ENCODE measurements around the gene APOL2.
"Not testable (repeated sequence)": the region's sequence is repeated elsewhere in the genome, so short reads cannot be mapped to it uniquely, and the experiment has no call there.

Gene APOL2

DNA sequence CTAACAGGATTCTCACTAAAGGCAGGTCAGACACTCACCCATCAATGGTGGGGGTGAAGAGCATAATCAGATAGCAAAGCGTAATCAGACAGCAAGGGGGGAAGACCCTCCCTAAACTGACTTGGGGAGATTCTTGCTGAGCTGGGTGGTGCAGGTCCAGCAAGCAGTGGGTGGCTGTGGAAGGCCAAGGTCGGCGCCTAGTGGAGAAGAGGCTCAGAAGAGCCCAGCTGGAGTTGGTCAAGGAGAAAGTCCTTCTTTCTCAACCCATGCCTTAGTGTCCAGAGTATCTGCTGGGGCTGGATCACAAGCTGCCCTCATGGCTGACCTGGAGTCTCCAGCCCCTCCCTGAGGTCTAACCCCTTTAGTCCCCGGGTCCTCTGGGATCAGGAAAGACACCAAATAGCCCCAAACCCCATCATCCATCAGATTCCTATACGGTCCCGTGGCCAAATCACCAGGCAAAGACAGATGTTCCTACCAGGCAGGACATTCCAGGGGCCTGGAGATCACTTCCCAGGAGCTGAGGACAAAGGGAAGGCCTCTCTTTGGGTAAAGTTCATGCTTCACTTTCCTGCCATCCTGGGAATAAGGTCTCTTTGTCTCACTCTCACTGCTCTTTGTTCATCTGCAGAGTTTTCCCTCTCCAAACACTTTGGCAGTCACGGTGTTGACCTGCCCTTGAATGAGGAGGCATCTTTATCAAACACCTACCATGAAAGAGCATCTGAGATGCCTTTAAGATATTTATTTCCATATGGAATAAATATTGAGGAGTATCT is 24.7 kb upstream of the APOL2 start:
- H3K4me3 ChIP-seq (ENCODE audit: low read depth, low read length); DNase-seq (ENCODE audit: low read depth): not testable (repeated sequence)

DNA sequence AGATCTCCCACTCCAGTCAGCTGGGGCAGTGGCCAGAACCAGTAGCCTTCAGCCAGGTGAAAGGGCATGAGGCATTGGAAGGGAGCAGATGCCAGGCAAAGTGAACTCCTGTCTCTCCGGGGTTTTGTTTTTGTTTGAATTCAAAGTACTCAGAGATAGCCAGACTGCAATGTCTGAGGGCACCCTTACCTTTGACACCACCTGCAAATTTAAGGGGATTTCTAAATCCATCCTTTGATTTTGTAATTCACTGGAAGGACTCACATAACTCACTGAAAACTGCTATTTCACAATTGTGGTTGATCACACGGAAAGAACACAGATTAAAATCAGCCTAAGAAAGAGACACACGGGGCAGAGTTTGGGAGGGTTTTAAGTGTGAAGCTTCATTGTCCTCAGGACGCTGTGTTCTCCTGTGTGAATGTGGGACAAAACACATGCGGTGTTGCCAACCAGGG is 23.9 kb upstream of the APOL2 start:
- H3K4me3 ChIP-seq (ENCODE audit: low read depth, low read length); DNase-seq (ENCODE audit: low read depth): not testable (repeated sequence)

DNA sequence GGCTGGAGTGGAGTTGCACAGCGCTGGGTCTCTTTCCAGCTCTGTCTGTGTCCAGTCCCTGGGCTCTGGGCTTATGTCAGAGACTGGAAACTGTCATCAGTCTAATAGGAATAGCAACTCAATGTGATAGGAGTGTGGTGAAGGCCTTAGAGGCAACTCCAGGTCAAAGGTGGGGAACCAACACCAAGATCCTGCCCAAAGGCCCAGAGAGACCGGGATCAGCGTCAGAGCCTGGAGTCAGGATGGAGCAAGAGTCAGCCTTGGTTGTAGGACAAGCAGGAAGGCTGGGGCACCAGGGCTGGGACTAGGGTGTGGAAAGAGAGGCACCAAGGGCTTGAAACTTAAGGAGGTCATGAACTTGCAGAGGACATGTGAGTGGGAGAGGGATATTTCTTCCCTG is 23.0 kb upstream of the APOL2 start:
- DNase-seq (ENCODE audit: low read depth) = not testable (repeated sequence)

DNA sequence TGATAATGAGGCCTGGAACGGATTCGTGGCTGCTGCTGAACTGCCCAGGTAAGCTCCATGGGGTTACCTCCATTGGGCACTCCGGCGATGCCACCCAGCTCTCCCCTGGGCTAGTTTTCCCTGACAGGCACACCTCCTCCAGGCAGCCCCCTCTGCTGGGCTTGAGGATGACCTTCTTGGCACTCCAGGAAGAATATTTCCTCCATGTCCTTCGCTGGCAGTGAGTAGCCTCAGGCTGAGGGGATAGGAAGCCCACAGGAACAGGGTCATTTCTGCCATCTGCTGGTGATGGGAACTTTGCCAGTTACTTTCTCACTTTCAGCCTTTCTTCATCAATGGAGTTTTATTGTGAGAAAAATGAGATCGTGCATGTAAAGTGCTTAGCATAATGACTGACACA is 22.3 kb upstream of the APOL2 start:
- not testable (repeated sequence) for DNase-seq (ENCODE audit: low read depth); H3K4me3 ChIP-seq (ENCODE audit: low read depth, low read length)

More for the DNA sequence above, 23.0 kb upstream of the APOL2 start:
- not testable (repeated sequence) for H3K4me3 ChIP-seq (ENCODE audit: low read depth, low read length)

DNA sequence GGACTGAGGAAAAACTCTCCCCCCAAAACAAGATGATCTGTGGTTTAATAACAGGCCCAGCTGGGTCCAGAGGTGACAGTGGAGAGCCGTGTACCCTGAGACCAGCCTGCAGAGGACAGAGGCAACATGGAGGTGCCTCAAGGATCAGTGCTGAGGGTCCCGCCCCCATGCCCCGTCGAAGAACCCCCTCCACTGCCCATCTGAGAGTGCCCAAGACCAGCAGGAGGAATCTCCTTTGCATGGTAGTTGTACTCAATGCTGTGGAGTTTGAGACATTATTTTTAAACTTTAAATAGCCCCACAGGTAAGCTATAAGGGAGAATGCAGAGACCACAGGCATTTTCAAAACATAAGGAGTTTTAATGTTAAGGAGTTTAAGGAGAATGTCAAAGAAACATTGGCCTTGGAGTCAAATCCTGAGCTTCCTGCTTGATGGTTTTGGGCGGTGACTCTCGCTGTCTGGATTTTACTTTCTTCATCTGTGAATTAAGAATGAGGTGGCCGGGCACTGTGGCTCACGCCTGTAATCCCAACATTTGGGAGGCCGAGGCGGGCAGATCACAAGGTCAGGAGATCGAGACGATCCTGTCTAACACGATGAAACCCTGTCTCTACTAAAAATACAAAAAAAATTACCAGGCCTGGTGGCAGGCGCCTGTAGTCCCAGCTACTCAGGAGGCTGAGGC is 20.4 kb upstream of the APOL2 start:
- no peak overlapping the region for H3K4me3 ChIP-seq (ENCODE audit: low read depth, low read length)
- no peak for DNase-seq (ENCODE audit: low read depth)

DNA sequence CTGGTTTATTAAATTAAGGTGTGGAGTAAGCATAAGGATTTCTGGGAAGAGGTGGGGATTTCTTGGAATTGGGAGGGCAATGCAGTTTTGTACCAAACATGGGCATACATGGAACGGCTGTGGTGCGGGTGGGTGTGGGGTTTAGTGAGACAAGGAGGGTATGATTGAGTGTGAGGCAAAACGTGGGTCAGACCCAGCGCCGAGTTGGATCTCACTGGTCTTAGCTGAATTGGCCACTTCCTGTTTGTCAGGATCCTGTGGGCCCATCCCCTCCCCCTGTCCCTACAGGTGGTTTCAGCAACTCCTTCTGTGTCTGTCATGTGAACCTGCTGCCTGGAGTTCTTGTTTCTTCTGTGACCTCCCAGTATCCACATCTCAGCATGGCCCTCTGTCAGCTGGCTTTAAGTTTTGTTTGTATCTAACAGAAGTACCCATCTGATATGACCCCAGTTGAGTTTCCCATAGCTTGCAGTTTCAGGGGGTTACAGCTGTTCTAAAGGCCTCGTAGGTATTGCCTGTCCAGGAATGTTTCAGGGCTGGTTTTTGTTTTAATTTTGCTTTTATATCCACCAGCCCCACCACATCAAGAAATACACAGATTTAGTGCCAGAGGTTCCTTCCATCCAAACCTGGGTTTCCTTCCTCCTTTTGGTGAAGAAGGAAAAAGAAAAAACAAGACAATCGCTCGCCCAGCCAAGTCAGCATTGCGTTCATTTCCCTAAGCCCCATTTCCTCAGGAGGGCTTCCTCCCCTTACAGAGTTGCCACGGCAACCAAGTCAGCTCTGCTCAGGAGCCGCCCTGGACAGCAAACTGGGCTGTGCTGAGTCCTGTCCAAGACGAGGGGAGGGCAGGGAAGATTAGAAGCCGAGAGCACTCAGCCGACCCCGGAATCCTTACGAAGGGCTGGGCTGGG is 19.6 kb upstream of the APOL2 start:
- no peak overlapping the region for H3K4me3 ChIP-seq (ENCODE audit: low read depth, low read length)
- no peak for DNase-seq (ENCODE audit: low read depth)

DNA sequence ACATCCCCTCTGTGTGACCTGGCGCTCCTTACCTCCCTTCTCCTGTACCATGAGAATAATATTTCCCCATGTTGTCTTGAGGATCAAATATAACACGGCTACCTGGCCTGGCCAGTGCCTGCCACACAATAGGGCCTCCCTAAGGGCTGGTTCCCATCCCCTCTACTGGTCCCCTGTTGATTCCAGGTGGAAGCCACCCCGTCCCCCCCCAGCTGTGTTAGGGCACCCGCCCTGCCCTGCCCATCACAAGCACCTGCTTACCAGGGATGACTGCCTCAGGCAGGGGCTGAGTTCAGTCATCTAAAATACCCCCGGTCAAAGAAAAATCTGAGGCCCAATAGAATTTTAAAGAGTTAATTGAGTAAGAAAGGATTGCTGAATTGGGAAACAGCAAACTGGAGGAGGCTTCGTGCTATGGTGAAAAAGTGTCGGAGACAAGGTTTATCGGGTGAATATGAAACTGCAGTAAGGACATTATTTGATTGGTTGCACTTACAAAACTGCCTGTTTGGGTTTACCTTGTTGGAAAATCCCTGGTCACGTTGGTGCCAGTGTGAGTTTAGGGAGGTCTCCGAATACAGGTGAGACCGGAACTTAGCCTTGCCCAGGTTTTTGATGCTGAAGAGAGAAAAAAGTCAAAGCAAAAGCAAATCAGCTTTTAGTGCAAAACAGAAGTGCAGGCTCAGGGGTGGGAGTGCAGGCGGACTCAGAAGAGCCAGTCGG is 18.8 kb upstream of the APOL2 start:
- H3K4me3 ChIP-seq (ENCODE audit: low read depth, low read length) = no peak overlapping the region
- no peak for DNase-seq (ENCODE audit: low read depth)

DNA sequence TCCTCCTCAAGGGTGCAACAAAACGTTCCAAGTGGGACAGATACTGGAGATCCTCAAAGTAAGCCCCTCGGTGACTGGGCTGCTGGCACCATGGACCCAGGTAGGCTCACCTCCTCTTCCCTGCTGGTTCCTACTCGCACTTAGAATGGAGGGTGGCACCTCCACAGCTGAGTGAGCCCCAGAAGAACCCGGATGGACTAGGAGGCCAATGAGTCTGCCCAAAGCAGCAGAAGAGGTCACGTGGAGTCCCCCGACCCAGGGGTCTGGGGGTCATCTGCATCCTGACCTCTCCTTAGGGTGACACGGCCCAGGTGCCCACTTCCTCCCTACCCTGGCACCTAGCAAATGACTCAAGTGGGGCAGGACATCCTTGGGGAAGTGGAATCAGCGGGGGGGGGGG is 18.0 kb upstream of the APOL2 start:
- no peak for DNase-seq (ENCODE audit: low read depth)
- H3K4me3 ChIP-seq (ENCODE audit: low read depth, low read length) = no peak overlapping the region

DNA sequence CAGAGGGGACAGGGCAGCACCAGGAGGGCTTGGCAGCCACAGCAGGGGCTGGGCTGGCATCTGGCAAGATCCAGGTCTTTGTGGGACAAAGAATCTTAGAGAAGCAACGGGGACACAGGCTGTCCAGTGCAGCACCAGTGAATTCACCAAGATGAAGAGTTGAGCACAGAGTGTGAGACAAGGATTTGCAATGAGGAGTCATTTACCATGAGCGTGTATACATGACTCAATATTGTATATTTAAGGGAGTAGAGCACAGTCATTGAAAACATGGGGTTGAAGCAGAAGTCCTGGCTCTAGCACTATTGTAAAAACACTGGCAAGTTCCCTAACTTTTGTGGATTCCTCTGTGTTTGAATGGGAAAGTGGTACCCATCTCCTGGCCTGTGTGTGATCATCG is 17.2 kb upstream of the APOL2 start:
- H3K4me3 ChIP-seq (ENCODE audit: low read depth, low read length) = no peak overlapping the region
- no peak for DNase-seq (ENCODE audit: low read depth)

DNA sequence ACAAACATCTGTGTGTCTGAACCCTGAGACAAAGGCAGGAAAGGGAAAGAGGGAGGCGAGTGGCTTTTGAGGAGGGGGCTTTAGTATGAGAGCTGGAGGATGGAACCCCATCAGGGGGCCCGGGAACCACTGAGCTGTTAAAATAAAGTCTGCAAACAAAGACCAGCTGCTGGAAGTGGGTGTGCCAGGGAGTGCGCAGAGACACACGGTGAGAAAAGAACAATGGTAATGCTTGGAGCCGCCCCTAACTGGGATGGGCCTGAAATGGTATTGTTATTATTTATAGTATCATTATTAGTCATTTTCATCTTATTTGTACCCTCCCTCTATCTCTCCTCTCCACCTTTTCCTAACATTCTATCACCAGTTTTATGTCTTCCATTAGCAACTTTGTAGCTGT is 16.2 kb upstream of the APOL2 start:
- not testable (repeated sequence) for DNase-seq (ENCODE audit: low read depth)

DNA sequence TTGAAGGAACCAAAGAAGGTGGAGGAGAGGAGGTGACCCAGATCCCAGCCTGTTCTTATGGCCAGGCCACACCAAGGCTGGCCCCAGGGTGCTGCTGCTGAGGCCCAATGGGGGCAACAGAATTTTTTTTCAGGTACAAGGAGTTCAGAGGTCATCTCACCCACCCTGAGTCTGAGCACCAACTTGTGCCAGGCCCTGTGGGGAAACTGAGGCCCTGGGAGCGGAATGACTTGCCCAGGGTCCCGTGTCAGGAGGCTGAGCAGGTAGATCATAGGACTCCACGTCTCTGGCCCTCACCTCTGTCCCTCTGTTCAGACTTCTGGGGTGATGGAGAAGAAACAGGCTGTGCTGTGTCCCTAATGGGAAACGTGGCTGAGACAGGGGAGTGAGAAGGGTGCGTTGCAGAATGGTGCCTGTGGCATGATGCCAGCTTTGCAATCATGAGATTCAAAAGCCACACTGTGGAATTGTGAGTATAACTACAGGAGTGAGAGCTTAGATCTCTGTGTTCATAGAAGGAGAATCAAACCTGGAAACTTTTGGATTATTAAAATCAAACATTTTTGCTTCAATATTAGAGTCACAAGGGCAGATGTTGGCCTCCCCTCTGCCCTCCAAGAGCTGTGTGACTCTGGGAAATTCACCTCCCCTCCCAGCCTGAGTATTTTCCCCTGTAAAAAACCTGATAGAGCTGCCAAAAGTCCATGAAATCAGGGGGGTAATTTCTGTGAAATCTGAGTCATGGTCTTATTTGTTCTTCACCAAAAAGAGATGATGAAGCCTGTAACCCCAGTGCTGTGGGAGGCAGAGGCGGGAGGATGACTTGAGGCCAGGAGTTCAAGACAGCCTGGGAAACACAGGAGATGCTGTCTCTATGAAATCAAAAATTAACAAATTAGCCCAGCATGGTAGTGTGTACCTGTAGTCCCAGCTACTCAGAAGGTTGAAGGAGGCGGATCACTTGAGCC is 14.5 kb upstream of the APOL2 start:
- no peak overlapping the region for H3K4me3 ChIP-seq (ENCODE audit: low read depth, low read length)
- no peak for DNase-seq (ENCODE audit: low read depth)

More for the DNA sequence above, 16.2 kb upstream of the APOL2 start:
- not testable (repeated sequence) for H3K4me3 ChIP-seq (ENCODE audit: low read depth, low read length)

DNA sequence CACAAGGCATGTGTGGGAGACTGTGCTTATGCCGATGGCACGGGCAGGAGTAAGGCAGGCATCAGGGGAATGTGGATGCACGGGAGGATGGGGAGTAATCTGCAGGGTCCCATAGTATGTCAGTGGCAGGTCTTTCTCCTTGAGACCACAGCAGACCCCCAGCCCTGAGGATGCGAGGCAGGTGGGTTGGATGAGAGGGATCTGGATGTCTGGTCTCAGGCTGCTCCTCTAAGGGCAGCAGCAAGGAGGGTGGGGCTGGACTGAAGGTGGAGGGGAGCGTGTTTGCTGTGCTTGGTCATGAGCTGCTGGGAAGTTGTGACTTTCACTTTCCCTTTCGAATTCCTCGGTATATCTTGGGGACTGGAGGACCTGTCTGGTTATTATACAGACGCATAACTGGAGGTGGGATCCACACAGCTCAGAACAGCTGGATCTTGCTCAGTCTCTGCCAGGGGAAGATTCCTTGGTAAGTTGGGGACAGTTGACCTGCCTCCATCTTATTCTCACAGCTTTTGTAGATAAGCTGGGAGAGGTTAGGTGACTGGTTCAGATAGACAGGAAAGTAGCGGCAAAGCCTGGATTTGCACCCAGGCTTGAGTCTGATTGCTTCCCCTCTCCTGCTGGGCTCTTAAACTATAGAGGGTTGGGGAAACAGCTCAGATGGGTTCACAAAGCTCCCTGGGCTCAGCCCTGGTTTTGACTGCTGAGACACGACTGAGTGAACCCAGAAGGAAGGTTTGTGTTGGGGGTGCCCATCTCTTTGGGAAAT is 13.6 kb upstream of the APOL2 start, which contains the start of gene APOL1:
APOL1 (plus strand) TSS at position 380 of the 769 bp plus-strand sequence. CDS start 1,823 bp downstream, outside the sequence.
- H3K4me3 ChIP-seq (ENCODE audit: low read depth, low read length) = peak within 1 kb of the TSS; percentile 15
- no peak for DNase-seq (ENCODE audit: low read depth)

DNA sequence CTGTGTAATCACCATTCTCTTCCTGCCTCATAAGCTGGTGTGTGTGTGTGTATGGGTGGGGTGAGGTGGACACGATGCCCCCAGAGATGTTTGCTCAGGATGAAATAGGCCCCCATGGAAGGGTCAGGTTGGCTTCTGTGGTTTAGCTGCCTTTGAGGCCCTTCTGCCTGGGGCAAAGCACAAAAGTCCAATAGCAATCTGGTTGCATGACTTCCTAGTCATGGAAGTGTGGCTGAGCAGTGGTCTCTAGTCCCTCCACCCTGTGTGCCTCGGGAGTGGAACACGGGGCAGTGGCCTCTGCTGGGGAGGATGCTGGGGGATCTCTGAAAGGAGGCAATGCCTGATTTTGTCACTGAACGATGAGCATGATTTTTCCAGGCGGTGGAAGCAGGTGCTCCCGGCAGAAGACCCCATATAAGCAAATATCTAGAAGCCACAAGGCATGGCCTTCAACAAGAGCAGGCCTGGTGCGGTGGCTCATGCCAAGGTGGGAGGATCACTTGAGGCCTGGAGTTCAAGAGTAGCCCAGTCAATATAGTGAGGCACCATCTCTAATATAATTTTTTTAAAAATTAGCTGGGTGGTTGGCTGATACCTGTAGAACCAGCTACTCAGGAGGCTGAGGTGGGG is 12.8 kb upstream of the APOL2 start:
- not testable (repeated sequence) for DNase-seq (ENCODE audit: low read depth)

DNA sequence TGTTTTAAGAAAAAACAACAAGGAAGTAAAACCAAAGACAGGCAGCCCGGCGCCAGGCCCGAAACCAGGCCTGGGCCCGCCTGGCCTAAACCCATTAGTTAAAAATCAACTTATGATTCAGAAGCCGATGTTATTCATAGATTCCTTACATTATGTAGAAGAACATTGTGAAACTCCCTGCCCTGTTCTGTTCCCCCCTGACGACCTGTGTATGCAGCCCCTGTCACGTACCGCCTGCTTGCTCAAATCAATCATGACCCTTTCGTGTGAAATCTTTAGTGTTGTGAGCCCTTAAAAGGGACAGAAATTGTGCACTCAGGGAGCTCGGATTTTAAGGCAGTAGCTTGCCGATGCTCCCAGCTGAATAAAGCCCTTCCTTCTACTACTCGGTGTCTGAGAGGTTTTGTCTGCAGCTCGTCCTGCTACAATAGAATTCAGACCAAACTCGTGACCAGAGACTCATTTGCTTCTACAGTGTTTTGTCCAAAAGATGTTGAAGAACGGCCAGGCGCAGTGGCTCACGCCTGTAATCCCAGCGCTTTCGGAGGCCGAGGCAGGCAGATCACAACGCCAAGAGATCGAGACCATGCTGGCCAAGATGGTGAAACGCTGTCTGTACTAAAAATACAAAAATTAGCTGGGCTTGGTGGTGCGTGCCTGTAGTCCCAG is 11.1 kb upstream of the APOL2 start:
- DNase-seq (ENCODE audit: low read depth); H3K4me3 ChIP-seq (ENCODE audit: low read depth, low read length): not testable (repeated sequence)

More for the DNA sequence above, 12.8 kb upstream of the APOL2 start:
- H3K4me3 ChIP-seq (ENCODE audit: low read depth, low read length) = not testable (repeated sequence)

DNA sequence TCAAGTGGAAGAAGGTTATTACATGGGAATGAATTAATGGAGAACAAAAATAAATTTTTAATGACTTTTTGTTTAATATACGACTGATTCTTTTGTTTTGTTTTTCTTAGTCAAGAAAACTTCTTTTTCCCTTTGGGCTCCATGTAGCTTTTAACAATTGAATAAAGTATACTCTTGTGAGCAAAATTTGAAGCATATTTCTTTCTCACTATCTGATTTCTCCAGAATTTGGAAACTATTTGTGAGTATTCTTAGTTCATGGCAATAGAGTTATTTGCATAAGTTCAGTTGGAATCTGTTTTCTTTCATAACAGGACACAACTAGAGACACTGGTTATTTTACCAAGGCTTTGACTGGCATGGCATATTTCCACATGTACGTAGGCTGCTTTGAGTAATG is 9.8 kb upstream of the APOL2 start:
- no peak for DNase-seq (ENCODE audit: low read depth)
- H3K4me3 ChIP-seq (ENCODE audit: low read depth, low read length) = no peak overlapping the region

DNA sequence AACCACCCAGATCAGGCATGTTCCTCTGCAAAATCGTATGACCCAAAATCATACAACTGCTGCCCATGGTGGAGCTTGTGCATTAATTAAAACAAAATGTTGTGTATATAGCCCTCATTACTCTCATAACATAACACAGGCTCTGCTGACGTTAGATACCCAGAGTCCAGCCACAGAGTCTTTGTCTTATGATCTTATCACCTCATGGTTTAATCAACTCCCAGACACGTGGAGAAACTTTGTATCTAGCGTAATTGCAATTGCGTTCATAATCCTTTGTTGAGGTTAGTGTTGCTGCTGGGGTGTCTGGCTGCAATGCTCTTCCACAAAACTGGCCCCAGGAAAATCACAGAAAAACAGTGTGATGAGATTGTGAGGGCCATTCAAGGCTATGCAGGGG is 8.6 kb upstream of the APOL2 start:
- H3K4me3 ChIP-seq (ENCODE audit: low read depth, low read length) = no peak overlapping the region

More for the DNA sequence above, 8.6 kb upstream of the APOL2 start:
- DNase-seq (ENCODE audit: low read depth) = no peak
